ENCODE measurements around the gene HTR4. TPM values are rescaled to one million over a fixed set of nuclear protein-coding genes. Genes with fewer than 3 reads are reported as not detected.

HTR4 gene
- polyA plus RNA-seq, 2 of the 4 experiments (the other 2 are of a cell fraction): not detected

DNA sequence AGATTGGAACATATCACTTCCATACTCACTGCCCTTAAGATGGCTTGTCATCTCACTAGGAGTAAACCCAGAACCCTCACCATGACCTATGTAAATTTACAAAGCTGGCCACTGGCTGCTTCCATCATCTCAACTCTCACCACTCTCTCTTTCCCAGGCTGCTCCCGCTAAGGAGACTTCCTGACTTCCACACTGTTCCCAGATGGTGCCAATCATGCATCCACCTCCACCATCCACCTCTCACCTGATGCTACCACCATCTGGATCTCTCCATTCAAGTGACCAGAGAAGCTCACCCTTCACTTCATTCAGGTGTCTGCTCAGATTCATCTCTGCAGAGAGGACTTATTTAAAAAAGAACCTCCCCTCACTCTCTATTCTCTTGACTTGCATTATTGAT is 91.3 kb downstream of the HTR4 start:
- TF ChIP-seq SMC3 (IDR thresholded peaks at IDR 0.05) (no peak), JUNB (IDR thresholded peaks at IDR 0.05) (no peak), SREBF2 (IDR thresholded peaks at IDR 0.05) (no peak), EP300 (IDR thresholded peaks at IDR 0.05) (no peak), RARB (CRISPR knock-in tag; IDR thresholded peaks at IDR 0.05) (no peak), ZSCAN20 (CRISPR knock-in tag; IDR thresholded peaks at IDR 0.05) (no peak), POLR2A (IDR thresholded peaks at IDR 0.05; ENCODE audit: low read length) (no peak), MAZ (IDR thresholded peaks at IDR 0.05; ENCODE audit: borderline replicate concordance, low read depth, low read length) (no peak), RNF2 (IDR thresholded peaks at IDR 0.05; ENCODE audit: borderline replicate concordance, low read depth) (no peak), PBX3 (IDR thresholded peaks at IDR 0.05) (no peak)
- TF ChIP-seq, protein P1, sequence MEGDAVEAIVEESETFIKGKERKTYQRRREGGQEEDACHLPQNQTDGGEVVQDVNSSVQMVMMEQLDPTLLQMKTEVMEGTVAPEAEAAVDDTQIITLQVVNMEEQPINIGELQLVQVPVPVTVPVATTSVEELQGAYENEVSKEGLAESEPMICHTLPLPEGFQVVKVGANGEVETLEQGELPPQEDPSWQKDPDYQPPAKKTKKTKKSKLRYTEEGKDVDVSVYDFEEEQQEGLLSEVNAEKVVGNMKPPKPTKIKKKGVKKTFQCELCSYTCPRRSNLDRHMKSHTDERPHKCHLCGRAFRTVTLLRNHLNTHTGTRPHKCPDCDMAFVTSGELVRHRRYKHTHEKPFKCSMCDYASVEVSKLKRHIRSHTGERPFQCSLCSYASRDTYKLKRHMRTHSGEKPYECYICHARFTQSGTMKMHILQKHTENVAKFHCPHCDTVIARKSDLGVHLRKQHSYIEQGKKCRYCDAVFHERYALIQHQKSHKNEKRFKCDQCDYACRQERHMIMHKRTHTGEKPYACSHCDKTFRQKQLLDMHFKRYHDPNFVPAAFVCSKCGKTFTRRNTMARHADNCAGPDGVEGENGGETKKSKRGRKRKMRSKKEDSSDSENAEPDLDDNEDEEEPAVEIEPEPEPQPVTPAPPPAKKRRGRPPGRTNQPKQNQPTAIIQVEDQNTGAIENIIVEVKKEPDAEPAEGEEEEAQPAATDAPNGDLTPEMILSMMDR (IDR thresholded peaks at IDR 0.05): no peak
- TF ChIP-seq, protein P2, sequence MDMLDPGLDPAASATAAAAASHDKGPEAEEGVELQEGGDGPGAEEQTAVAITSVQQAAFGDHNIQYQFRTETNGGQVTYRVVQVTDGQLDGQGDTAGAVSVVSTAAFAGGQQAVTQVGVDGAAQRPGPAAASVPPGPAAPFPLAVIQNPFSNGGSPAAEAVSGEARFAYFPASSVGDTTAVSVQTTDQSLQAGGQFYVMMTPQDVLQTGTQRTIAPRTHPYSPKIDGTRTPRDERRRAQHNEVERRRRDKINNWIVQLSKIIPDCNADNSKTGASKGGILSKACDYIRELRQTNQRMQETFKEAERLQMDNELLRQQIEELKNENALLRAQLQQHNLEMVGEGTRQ (IDR thresholded peaks at IDR 0.05): no peak
- no peak for FAIRE-seq
- CTCF ChIA-PET: no interaction called here
- Histone ChIP-seq H3K27ac (no peak overlapping the region), H3K4me3 (no peak overlapping the region), H3K9me3 (no peaks in the 10 kb centered on the region), H3K4me2 (no peak overlapping the region), H3K4me1 (no peaks in the 10 kb centered on the region)
- ATAC-seq: no peak
- POLR2A ChIA-PET: no interaction called here
- WGBS (ENCODE audit: missing lambda C conversion rate): 4% methylated on average over 1 of the region's 1 CpG
- DNase-seq (ENCODE audit: low read depth in 1 of 2, low spot score in 1 of 2): no peak

- POLR2A ChIA-PET: no interaction called here
- FAIRE-seq: no peak
- CTCF ChIA-PET: no interaction called here
- no peak for DNase-seq (ENCODE audit: low read depth in 1 of 2, low spot score in 1 of 2)
- Histone ChIP-seq H3K4me2 (no peak overlapping the region), H3K4me3 (no peak overlapping the region), H3K27ac (no peak overlapping the region), H3K9me3 (no peaks in the 10 kb centered on the region), H3K4me1 (no peaks in the 10 kb centered on the region)
- ATAC-seq: no peak
- WGBS (ENCODE audit: missing lambda C conversion rate): 3% methylated on average over 3 of the region's 3 CpGs
- TF ChIP-seq ELK1 (IDR thresholded peaks at IDR 0.05; ENCODE audit: low read depth, low read length) (no peak), FOSL2 (IDR thresholded peaks at IDR 0.05) (no peak), FOSL2 (CRISPR knock-in tag; IDR thresholded peaks at IDR 0.05) (no peak)
Measured at GRCh38 chr5:148561801-148562311, 92.5 kb downstream of the HTR4 start.

DNA sequence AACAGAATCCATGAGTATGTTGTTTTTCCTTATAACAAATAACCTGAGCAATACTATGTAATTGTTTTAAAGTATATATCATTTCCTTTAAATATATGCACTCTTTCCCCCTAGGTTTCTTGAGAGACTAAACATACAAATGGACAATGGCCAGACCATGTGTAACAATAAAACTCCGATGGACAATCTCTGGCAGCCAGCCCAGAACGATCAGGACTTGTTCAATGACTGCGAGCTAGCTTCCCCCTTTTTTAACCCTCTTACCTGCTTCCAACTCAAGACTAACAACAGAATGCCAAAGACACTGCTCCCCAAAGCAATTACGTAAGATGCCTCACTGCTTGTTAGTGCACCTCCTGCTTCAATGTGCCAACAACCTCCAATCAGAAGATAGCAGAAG is 94.9 kb downstream of the HTR4 start:
- no peaks in the 10 kb centered on the region for H3K9me3 ChIP-seq
- no peak for FAIRE-seq
- H3K4me1 ChIP-seq: no peaks in the 10 kb centered on the region
- whole genome bisulfite sequencing (ENCODE audit: missing lambda C conversion rate): 14% methylated on average over 4 of the region's 4 CpGs
- ChIA-PET CTCF (no interaction called here), POLR2A (no interaction called here)
- no peak overlapping the region for H3K4me2 ChIP-seq
- no peak for ATAC-seq
- TF ChIP-seq FOSB (CRISPR knock-in tag; IDR thresholded peaks at IDR 0.05): no peak
- no peak for TF ChIP-seq EHF (CRISPR knock-in tag; IDR thresholded peaks at IDR 0.05)
- TF ChIP-seq MAX (IDR thresholded peaks at IDR 0.05): no peak
- TF ChIP-seq MAFK (IDR thresholded peaks at IDR 0.05; ENCODE audit: partially characterized antibody): no peak
- TF ChIP-seq RARB (CRISPR knock-in tag; IDR thresholded peaks at IDR 0.05): no peak
- no peak for TF ChIP-seq HOXB13 (CRISPR knock-in tag; IDR thresholded peaks at IDR 0.05; ENCODE audit: low read depth)
- TF ChIP-seq CEBPB (IDR thresholded peaks at IDR 0.05): no peak
- TF ChIP-seq HMGXB4 (CRISPR knock-in tag; IDR thresholded peaks at IDR 0.05; ENCODE audit: borderline replicate concordance): no peak
- no peak for TF ChIP-seq JUNB (IDR thresholded peaks at IDR 0.05)
- no peak for TF ChIP-seq ESRRA (IDR thresholded peaks at IDR 0.05; ENCODE audit: borderline replicate concordance, low read length)
- TF ChIP-seq SMC3 (IDR thresholded peaks at IDR 0.05): no peak
- TF ChIP-seq CBX2 (IDR thresholded peaks at IDR 0.05; ENCODE audit: borderline replicate concordance, low read depth): no peak
- no peak for TF ChIP-seq NPAS2 (CRISPR knock-in tag; IDR thresholded peaks at IDR 0.05; ENCODE audit: borderline replicate concordance)
- no peak for TF ChIP-seq MAZ (IDR thresholded peaks at IDR 0.05; ENCODE audit: borderline replicate concordance, low read depth, low read length)
- no peak for TF ChIP-seq KDM1A (IDR thresholded peaks at IDR 0.05; ENCODE audit: low read depth)
- TF ChIP-seq CHD2 (IDR thresholded peaks at IDR 0.05; ENCODE audit: low read length, partially characterized antibody): no peak
- no peak for TF ChIP-seq HDAC2 (IDR thresholded peaks at IDR 0.05)
- no peak overlapping the region for H3K27ac ChIP-seq
- no peak for DNase-seq (ENCODE audit: low read depth in 1 of 2, low spot score in 1 of 2)
- no peak overlapping the region for H3K4me3 ChIP-seq
